Esophagus muscularis mucosa (tissue), 4 donors: ENCODE results near the gene PELI2. TPM values are rescaled to one million over a fixed set of nuclear protein-coding genes. Genes with fewer than 3 reads are reported as not detected.

Source experiments
- DNase-seq: peaks from one replicate; pipeline ENCODE4 v3.0.0-alpha.2; 2017; ENCODE audit errors: extremely low spot score
- H3K27ac ChIP-seq, 4 donors: fragments of 200-600 bp; sonication (generic); replicated peaks in 1 of 4; 1 replicate in 3 of 4; 2 replicates in 1 of 4; pipeline ENCODE4 v1.5.1; 2016 to 2019; ENCODE audit warnings: mild to moderate bottlenecking in 1 of 4
- H3K27me3 ChIP-seq, 4 donors: fragments of 200-600 bp; sonication (generic); one replicate each; pipeline versions ENCODE4 v1.5.1 to v1.6.0; 2016 to 2019
- H3K36me3 ChIP-seq, 4 donors: fragments of 200-600 bp; sonication (generic); one replicate each; pipeline ENCODE4 v1.5.1; 2016 to 2019
- H3K4me1 ChIP-seq, 4 donors: fragments of 200-600 bp; sonication (generic); one replicate each; pipeline ENCODE4 v1.5.1; 2016 to 2019
- H3K4me3 ChIP-seq, 4 donors: fragments of 200-600 bp; sonication (generic); 1 replicate in 2 of 4; 2 replicates in 2 of 4; pipeline ENCODE4 v1.5.1; 2016 to 2019; ENCODE audit warnings: mild to moderate bottlenecking in 4 of 4, moderate library complexity in 1 of 4
- H3K9me3 ChIP-seq, 4 donors: fragments of 200-600 bp; sonication (generic); 1 replicate in 3 of 4; 2 replicates in 1 of 4; pipeline ENCODE4 v1.5.1; 2016 to 2019
- CTCF ChIP-seq, 3 experiments: fragments of 200-600 bp in 2 of 3; fragments of 450-650 bp in 1 of 3; sonication (generic) in 2 of 3; IDR thresholded peaks; one replicate each; pipeline ENCODE4 v1.5.1; 2017 to 2019; ENCODE audit warnings: antibody characterized with exemption in 3 of 3, mild to moderate bottlenecking in 2 of 3, moderate library complexity in 1 of 3
- EP300 ChIP-seq: sonication (generic); formaldehyde crosslinking; IDR thresholded peaks from one replicate; pipeline ENCODE4 v1.6.1; 2017; ENCODE audit warnings: antibody characterized with exemption
- POLR2A ChIP-seq: fragments of 450-650 bp; IDR thresholded peaks from one replicate; pipeline ENCODE4 v1.6.1; 2017; ENCODE audit warnings: antibody characterized with exemption, moderate library complexity, mild to moderate bottlenecking, low read depth
- POLR2AphosphoS5 ChIP-seq, 2 donors: sonication (generic); formaldehyde crosslinking; IDR thresholded peaks; one replicate each; pipeline ENCODE4 v1.6.1; 2017; ENCODE audit warnings: antibody characterized with exemption in 2 of 2
- WGBS: methylation state at CpG from one replicate; pipeline ENCODE4 v1.1.5; 2018; 5-methylcytosine and 5-hydroxymethylcytosine counted together
- intact Hi-C: fragments of 100-400 bp; cut with DNase I; formaldehyde crosslinking; loops from one replicate; pipeline ENCODE4 v1.15.1; 2023
- total RNA-seq, 4 donors: library from RNA; depleted of rRNA; stranded (reverse); fragments of >200 nt; gene quantifications; one replicate each; pipeline versions ENCODE4 v1.1.0 to v1.2.1, GENCODE V29; 2016

PELI2 gene
- total RNA-seq, 4 donors from 2014 or later = 10.6 to 16.3 (median 14.1) TPM

GRCh38 chr14:56136571-56137452 is 18.6 kb downstream of the PELI2 start:
- WGBS = 77% methylated on average over 2 of the region's 2 CpGs
- Histone ChIP-seq H3K9me3 (no peaks in the 10 kb centered on the region), H3K36me3 (no peaks in the 10 kb centered on the region), H3K27me3 (no peaks in the 10 kb centered on the region), H3K4me1 (peaks cover 0 to 36% (median 6%) of the 10 kb centered on the region in 4 donors), H3K27ac (no peak overlapping the region), H3K4me3 (no peak overlapping the region)
- no peak for DNase-seq
- TF ChIP-seq POLR2A (no peak), POLR2AphosphoS5 (IDR thresholded peaks at IDR 0.05) (no peak), CTCF (IDR thresholded peaks at IDR 0.05) (no peak), EP300 (no peak)
- intact Hi-C loops = no loop called here

GRCh38 chr14:56137453-56137807 is 19.2 kb downstream of the PELI2 start:
- no peak overlapping the region for H3K27ac ChIP-seq
- TF ChIP-seq CTCF (IDR thresholded peaks at IDR 0.05) = no peak
- TF ChIP-seq POLR2AphosphoS5 (IDR thresholded peaks at IDR 0.05) = no peak
- TF ChIP-seq EP300 = no peak
- H3K4me1 ChIP-seq = peaks cover 0 to 31% (median 4%) of the 10 kb centered on the region in 4 donors
- H3K36me3 ChIP-seq = no peaks in the 10 kb centered on the region
- no peaks in the 10 kb centered on the region for H3K27me3 ChIP-seq
- WGBS = 79% methylated on average over 7 of the region's 7 CpGs
- DNase-seq = no peak
- intact Hi-C loops = no loop called here
- no peaks in the 10 kb centered on the region for H3K9me3 ChIP-seq
- H3K4me3 ChIP-seq = no peak overlapping the region

- H3K4me3 ChIP-seq = no peak overlapping the region
- H3K27ac ChIP-seq = no peak overlapping the region
- 91% methylated on average over 9 of the region's 9 CpGs for WGBS
- H3K9me3 ChIP-seq = no peaks in the 10 kb centered on the region
- DNase-seq = no peak
- intact Hi-C loops = no loop called here
- H3K27me3 ChIP-seq = no peaks in the 10 kb centered on the region
- no peaks in the 10 kb centered on the region for H3K36me3 ChIP-seq
- peaks cover 0 to 29% (median 4%) of the 10 kb centered on the region in 4 donors for H3K4me1 ChIP-seq
- TF ChIP-seq POLR2AphosphoS5 (IDR thresholded peaks at IDR 0.05) = no peak
- TF ChIP-seq POLR2A = no peak
- TF ChIP-seq CTCF (IDR thresholded peaks at IDR 0.05) = no peak
- TF ChIP-seq EP300 = no peak
These were observed 19.6 kb downstream of the PELI2 start for GRCh38 chr14:56137849-56138248.

GRCh38 chr14:56138928-56139327 is 20.7 kb downstream of the PELI2 start:
- no peak overlapping the region for H3K27ac ChIP-seq
- no peaks in the 10 kb centered on the region for H3K27me3 ChIP-seq
- H3K4me3 ChIP-seq = no peak overlapping the region
- peaks cover 0 to 25% (median 4%) of the 10 kb centered on the region in 4 donors for H3K4me1 ChIP-seq
- no peak for DNase-seq
- WGBS = 64% methylated on average over 2 of the region's 2 CpGs
- no peak for TF ChIP-seq CTCF (IDR thresholded peaks at IDR 0.05)
- TF ChIP-seq POLR2A = no peak
- TF ChIP-seq EP300 = no peak
- TF ChIP-seq POLR2AphosphoS5 (IDR thresholded peaks at IDR 0.05) = no peak
- intact Hi-C loops = no loop called here
- no peaks in the 10 kb centered on the region for H3K9me3 ChIP-seq
- H3K36me3 ChIP-seq = no peaks in the 10 kb centered on the region
